Stomach (tissue), 4 donors: Measurements from ENCODE around the gene XG.

Experiments used
- POLR2A ChIP-seq, 4 donors: fragments of 450-650 bp; IDR thresholded peaks; one replicate each; pipeline ENCODE4 v1.6.1; 2016; ENCODE audit warnings: antibody characterized with exemption in 4 of 4, control low read depth in 2 of 4, mild to moderate bottlenecking in 1 of 4, moderate library complexity in 1 of 4
- TF ChIP-seq, protein P1 (sequence below), 7 experiments: fragments of 450-650 bp in 4 of 7; fragments of 200-600 bp in 3 of 7; sonication (generic) in 3 of 7; IDR thresholded peaks; one replicate each; pipeline ENCODE4 v1.5.1; 2016 to 2019; ENCODE audit warnings: antibody characterized with exemption in 7 of 7, control low read depth in 2 of 7, mild to moderate bottlenecking in 1 of 7

DNA sequence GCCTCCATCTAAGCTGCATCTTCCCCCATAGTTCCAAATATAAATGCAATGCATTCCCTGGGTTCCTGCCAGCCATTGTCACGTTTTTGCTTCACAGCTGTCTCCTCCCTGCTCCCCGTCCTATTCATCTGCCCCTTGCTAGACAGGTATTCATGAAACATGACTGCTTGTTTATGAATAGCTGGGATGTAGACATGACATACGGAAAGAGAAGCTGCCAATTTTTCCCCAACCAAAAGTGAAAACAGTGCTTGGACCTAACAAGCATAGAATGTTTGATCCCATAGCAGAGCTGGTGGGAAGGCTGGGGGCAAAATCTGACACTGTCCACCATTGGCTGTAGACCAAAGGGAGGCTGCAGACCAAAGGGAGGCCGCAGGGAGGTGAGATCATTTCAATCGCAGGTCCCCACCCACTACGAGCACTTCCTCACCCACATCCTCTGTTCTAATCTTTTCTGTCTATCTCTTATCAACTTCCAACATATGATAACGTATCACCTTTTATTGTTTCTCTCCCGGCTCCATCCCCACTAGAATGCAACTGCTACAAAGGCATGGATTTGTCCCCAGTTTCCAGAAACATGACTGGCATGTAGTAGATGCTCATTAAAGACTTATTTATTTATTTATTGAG, 68.4 kb downstream of the XG start:
- no peak for TF ChIP-seq POLR2A (IDR thresholded peaks at IDR 0.05)
- TF ChIP-seq, protein P1, sequence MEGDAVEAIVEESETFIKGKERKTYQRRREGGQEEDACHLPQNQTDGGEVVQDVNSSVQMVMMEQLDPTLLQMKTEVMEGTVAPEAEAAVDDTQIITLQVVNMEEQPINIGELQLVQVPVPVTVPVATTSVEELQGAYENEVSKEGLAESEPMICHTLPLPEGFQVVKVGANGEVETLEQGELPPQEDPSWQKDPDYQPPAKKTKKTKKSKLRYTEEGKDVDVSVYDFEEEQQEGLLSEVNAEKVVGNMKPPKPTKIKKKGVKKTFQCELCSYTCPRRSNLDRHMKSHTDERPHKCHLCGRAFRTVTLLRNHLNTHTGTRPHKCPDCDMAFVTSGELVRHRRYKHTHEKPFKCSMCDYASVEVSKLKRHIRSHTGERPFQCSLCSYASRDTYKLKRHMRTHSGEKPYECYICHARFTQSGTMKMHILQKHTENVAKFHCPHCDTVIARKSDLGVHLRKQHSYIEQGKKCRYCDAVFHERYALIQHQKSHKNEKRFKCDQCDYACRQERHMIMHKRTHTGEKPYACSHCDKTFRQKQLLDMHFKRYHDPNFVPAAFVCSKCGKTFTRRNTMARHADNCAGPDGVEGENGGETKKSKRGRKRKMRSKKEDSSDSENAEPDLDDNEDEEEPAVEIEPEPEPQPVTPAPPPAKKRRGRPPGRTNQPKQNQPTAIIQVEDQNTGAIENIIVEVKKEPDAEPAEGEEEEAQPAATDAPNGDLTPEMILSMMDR (IDR thresholded peaks at IDR 0.05), result no peak
